GM12864 (cell line): ENCODE data around the gene RXRA.

Experiments used
- DNase-seq: peaks from one replicate; pipeline ENCODE4 v3.0.0-alpha.2; 2011; ENCODE audit warnings: low read depth
- H3K4me3 ChIP-seq: 2 replicates; pipeline ENCODE4 v1.5.1; 2011; ENCODE audit warnings: mild to moderate bottlenecking, low read depth, low read length, control low read depth
- CTCF ChIP-seq: IDR thresholded peaks from 2 replicates; pipeline ENCODE4 v1.5.1; 2011; ENCODE audit warnings: low read depth, mild to moderate bottlenecking, moderate library complexity, low read length, control low read depth, inconsistent platforms; ENCODE audit errors: missing control alignments

The RXRA gene

DNA sequence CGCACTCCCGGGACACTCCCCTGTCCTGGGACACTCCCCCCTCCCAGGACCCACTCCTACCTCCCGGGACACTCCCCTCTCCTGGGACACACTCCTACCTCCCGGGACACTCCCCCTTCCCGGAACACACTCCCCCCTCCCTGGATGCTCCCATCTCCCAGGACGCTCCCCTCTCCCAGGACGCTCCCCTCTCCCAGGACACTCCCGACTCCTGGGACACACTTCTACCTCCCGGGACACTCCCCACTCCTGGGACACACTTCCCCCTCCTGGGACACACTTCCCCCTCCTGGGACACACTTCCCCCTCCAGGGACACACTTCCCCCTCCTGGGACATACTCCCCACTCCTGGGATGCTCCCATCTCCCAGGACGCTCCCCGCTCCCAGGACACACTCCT is 95.6 kb downstream of the RXRA start:
- no peak for TF ChIP-seq CTCF
- DNase-seq: no peak

DNA sequence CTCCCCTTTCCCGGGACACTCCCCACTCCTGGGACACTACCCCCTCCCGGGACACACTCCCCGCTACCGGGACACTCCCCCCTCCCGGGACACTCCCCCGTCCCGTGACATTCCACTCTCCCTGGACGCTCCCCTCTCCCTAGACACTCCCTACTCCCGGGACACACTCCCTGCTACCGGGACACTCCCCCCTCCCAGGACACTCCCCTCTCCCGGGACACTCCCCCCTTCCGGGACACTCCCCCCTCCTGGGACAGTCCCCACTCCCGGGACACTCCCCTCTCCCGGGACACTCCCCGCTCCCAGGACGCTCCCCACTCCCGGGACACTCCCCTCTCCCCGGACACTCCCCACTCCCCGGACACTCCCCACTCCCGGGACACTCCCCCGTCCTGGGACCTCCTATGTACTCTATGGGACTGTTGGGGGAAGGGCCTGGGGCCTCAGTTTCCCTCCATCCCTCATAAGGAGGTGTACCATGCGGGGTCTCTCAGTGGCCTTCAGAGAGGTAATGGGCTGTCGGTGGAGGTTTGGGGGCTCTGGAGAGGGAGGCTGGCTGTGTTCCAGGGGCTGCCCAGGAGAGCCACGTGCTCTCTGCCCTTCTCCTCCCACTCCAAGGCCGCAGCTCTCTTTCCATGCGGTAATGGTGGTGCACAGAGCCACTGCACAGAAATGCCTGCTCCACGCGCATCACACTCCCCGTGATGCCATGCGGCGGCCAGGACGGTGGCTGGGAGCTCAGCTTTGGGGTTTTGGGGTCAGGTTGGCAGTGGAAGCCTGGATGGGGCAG is 96.2 kb downstream of the RXRA start:
- no peak overlapping the region for H3K4me3 ChIP-seq
- no peak for DNase-seq
- TF ChIP-seq CTCF: no peak

More for the DNA sequence above, 95.6 kb downstream of the RXRA start:
- H3K4me3 ChIP-seq: no peak overlapping the region

GRCh38 chr9:134423166-134423565 is 96.9 kb downstream of the RXRA start:
- H3K4me3 ChIP-seq: no peak overlapping the region
- no peak for TF ChIP-seq CTCF

DNA sequence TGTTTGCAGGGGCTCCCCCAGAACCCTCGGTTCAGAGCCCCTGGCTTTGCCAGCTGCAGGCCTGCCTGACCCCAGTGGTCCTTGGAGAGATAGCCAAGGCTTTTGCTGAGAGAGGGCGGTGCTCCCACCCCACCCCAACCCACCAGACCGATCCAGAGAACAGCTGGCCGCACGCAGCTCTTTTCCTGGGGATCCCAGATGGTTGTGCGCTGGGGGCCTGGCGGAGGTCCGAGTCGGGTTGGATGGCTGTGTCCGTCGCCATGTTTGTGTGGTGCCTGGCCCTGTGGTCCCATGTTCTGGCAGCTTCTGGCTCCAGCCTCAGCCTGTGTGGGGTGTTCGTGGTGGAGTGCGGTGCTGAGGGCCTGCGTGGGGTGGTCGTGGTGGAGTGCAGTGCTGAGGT is 97.5 kb downstream of the RXRA start:
- H3K4me3 ChIP-seq: no peak overlapping the region
- no peak for TF ChIP-seq CTCF
- no peak for DNase-seq

More at GRCh38 chr9:134423166-134423565, 96.9 kb downstream of the RXRA start:
- DNase-seq: no peak

DNA sequence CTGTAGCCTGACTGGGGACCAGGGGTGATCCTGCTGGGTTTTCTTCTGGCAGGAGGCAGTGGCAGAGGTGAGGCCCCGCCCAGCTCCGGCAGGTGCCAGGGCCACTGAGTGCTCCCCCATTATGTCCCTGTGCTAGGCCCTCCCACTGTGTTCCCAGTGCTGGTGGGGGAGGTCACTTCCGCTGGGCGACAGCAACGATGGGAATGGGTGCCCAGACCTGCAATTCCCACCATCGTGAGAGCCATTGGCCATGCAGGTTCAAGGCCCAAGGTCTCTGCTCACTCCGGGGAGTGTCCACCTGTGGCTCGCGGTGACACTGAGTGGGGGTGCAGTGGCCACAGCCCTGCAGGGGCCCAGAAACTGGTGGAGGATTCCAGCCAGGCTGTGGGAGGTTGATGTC is 98.6 kb downstream of the RXRA start:
- no peak overlapping the region for H3K4me3 ChIP-seq
- no peak for DNase-seq
- no peak for TF ChIP-seq CTCF

GRCh38 chr9:134425401-134425800 is 99.1 kb downstream of the RXRA start:
- no peak for DNase-seq
- no peak overlapping the region for H3K4me3 ChIP-seq
- TF ChIP-seq CTCF: no peak

GRCh38 chr9:134425812-134426211 is 99.6 kb downstream of the RXRA start:
- no peak for DNase-seq
- no peak overlapping the region for H3K4me3 ChIP-seq
- no peak for TF ChIP-seq CTCF
